SK-N-SH (cell line): ENCODE results near the gene CABP5. TPM values are rescaled to one million over a fixed set of nuclear protein-coding genes. Genes with fewer than 3 reads are reported as not detected.

Source experiments
- CTCF ChIA-PET: fragments of 300-600, 350-600 bp; formaldehyde crosslinking; extraction: SDS; loops from one replicate; lab custom pipeline; 2021; lab: Yijun Ruan, JAX
- POLR2A ChIA-PET: fragments of 350-600 bp; sonication (Branson Sonifier 250); formaldehyde crosslinking; extraction: SDS; loops from one replicate; lab custom pipeline; 2020; ENCODE audit warnings: antibody characterized with exemption, inconsistent platforms; lab: Yijun Ruan, JAX
- DNase-seq: peaks from one replicate; pipeline ENCODE4 v3.0.0; 2012
- H2AFZ ChIP-seq: fragments of 200-600 bp; sonication (generic); 2 replicates; pipeline ENCODE4 v1.8.1; 2016; ENCODE audit warnings: antibody characterized with exemption, mild to moderate bottlenecking, low read depth
- H3F3A ChIP-seq: fragments of 200-600 bp; sonication (generic); replicated peaks from 2 replicates; pipeline ENCODE3; 2016; ENCODE audit warnings: antibody characterized with exemption, mild to moderate bottlenecking; ENCODE audit not compliant: insufficient read depth
- H3K27ac ChIP-seq, 2 experiments: fragments of 200-500 bp in 1 of 2; fragments of 200-600 bp in 1 of 2; sonication (Bioruptor generic) in 1 of 2; sonication (generic), shearing (Covaris generic) in 1 of 2; 2 replicates each; pipeline versions ENCODE4 v1.5.1 to v1.6.1; 2014 to 2016; ENCODE audit warnings: low read depth in 2 of 2, inconsistent platforms in 1 of 2, low read length in 1 of 2, mild to moderate bottlenecking in 1 of 2, mixed read lengths in 1 of 2
- H3K27me3 ChIP-seq: fragments of 200-600 bp; sonication (generic), shearing (Covaris generic); 2 replicates; pipeline ENCODE4 v1.6.1; 2016; ENCODE audit warnings: mixed run types; ENCODE audit not compliant: insufficient read depth
- H3K36me3 ChIP-seq, 2 experiments: fragments of 200-500 bp in 1 of 2; fragments of 200-600 bp in 1 of 2; sonication (Bioruptor generic) in 1 of 2; sonication (generic) in 1 of 2; replicated peaks in 1 of 2; 2 replicates each; pipeline versions ENCODE3 to v1.5.1; 2014 to 2016; ENCODE audit warnings: low read length in 1 of 2, mild to moderate bottlenecking in 1 of 2; ENCODE audit not compliant: insufficient read depth in 2 of 2, control insufficient read depth in 1 of 2
- H3K4me1 ChIP-seq, 2 experiments: fragments of 200-500 bp in 1 of 2; fragments of 200-600 bp in 1 of 2; sonication (Bioruptor generic) in 1 of 2; sonication (generic), shearing (Covaris generic) in 1 of 2; 2 replicates each; pipeline versions ENCODE4 v1.5.1 to v1.6.1; 2014 to 2016; ENCODE audit warnings: low read depth in 1 of 2, low read length in 1 of 2, mixed run types in 1 of 2; ENCODE audit not compliant: insufficient read depth in 2 of 2, control insufficient read depth in 1 of 2
- H3K4me2 ChIP-seq: fragments of 200-600 bp; sonication (generic), shearing (Covaris generic); 2 replicates; pipeline ENCODE4 v1.6.1; 2017; ENCODE audit warnings: mixed run types
- H3K4me3 ChIP-seq, 2 experiments: fragments of 200-500 bp in 1 of 2; fragments of 200-600 bp in 1 of 2; sonication (Bioruptor generic) in 1 of 2; sonication (generic), shearing (Covaris generic) in 1 of 2; 2 replicates each; pipeline versions ENCODE4 v1.5.1 to v1.8.1; 2014 to 2016; ENCODE audit warnings: low read depth in 2 of 2, inconsistent platforms in 1 of 2, low read length in 1 of 2, mild to moderate bottlenecking in 1 of 2, mixed read lengths in 1 of 2, moderate library complexity in 1 of 2
- H3K79me2 ChIP-seq: fragments of 200-600 bp; sonication (generic); 2 replicates; pipeline ENCODE4 v1.8.1; 2017; ENCODE audit warnings: mild to moderate bottlenecking; ENCODE audit not compliant: insufficient read depth
- H3K9ac ChIP-seq: fragments of 200-600 bp; sonication (generic); 2 replicates; pipeline ENCODE4 v1.6.1; 2017; ENCODE audit warnings: mixed run types
- H3K9me2 ChIP-seq: fragments of 200-600 bp; sonication (generic); 2 replicates; pipeline ENCODE4 v1.6.1; 2017; ENCODE audit warnings: mixed run types
- H3K9me3 ChIP-seq: fragments of 200-600 bp; sonication (generic); 2 replicates; pipeline ENCODE4 v1.6.1; 2017; ENCODE audit warnings: mixed run types, mild to moderate bottlenecking, moderate library complexity
- H4K20me1 ChIP-seq: fragments of 200-600 bp; sonication (generic); 2 replicates; pipeline ENCODE4 v1.6.1; 2017; ENCODE audit warnings: mild to moderate bottlenecking, mixed run types; ENCODE audit not compliant: insufficient read depth
- CTCF ChIP-seq: fragments of 200-600 bp; sonication (generic); IDR thresholded peaks from 2 replicates; pipeline ENCODE4 v1.6.1; 2017; ENCODE audit warnings: antibody characterized with exemption, mild to moderate bottlenecking, moderate library complexity
- EP300 ChIP-seq, 2 experiments: IDR thresholded peaks; 2 replicates each; pipeline versions ENCODE4 v1.4.0 to v1.6.1; 2012; ENCODE audit warnings: borderline replicate concordance in 1 of 2, low read depth in 1 of 2, low read length in 1 of 2
- FOXM1 ChIP-seq: IDR thresholded peaks from 2 replicates; pipeline ENCODE4 v1.4.0; 2012; ENCODE audit warnings: low read depth, mild to moderate bottlenecking
- JUND ChIP-seq: IDR thresholded peaks from 2 replicates; pipeline ENCODE4 v1.4.0; 2012
- MEF2A ChIP-seq: IDR thresholded peaks from 2 replicates; pipeline ENCODE4 v1.4.0; 2012; ENCODE audit warnings: low read depth, borderline replicate concordance
- NRF1 ChIP-seq: IDR thresholded peaks from 2 replicates; pipeline ENCODE4 v1.6.1; 2012; ENCODE audit warnings: low read depth, mild to moderate bottlenecking, low read length
- PBX3 ChIP-seq: IDR thresholded peaks from 2 replicates; pipeline ENCODE4; 2012
- POLR2AphosphoS5 ChIP-seq: IDR thresholded peaks from 2 replicates; pipeline ENCODE4 v1.6.1; 2012; ENCODE audit warnings: low read depth, low read length
- RAD21 ChIP-seq: IDR thresholded peaks from 2 replicates; pipeline ENCODE4 v1.6.1; 2012; ENCODE audit warnings: mild to moderate bottlenecking, low read length
- REST ChIP-seq: IDR thresholded peaks from 2 replicates; pipeline ENCODE4 v1.6.1; 2012; ENCODE audit warnings: mild to moderate bottlenecking, low read depth, low read length, moderate library complexity
- TEAD4 ChIP-seq: IDR thresholded peaks from 2 replicates; pipeline ENCODE4 v1.4.0; 2012; ENCODE audit warnings: mild to moderate bottlenecking, borderline replicate concordance; ENCODE audit not compliant: insufficient read depth
- USF2 ChIP-seq: fragments of 150-350 bp; IDR thresholded peaks from 2 replicates; pipeline ENCODE4 v1.6.1; 2017; ENCODE audit warnings: antibody characterized with exemption, low read length, low read depth, borderline replicate concordance
- WGBS: methylation state at CpG from one replicate; pipeline ENCODE4 v1.1.6; 2017; ENCODE audit warnings: low lambda C conversion rate; 5-methylcytosine and 5-hydroxymethylcytosine counted together
- polyA plus RNA-seq, 3 experiments: library from polyadenylated mRNA; depleted of rRNA; stranded (reverse); fragments of >200 nt; gene quantifications; 2 replicates each; pipeline ENCODE4 v1.2.3, GENCODE V29; 2012
- TF ChIP-seq, protein P1 (sequence below): fragments of 150-350 bp; IDR thresholded peaks from 2 replicates; pipeline ENCODE4 v1.6.1; 2016; ENCODE audit warnings: mild to moderate bottlenecking, low read depth, low read length

Gene CABP5
- polyA plus RNA-seq, 1 of the 3 experiments (the other 2 are of a cell fraction) = not detected

DNA sequence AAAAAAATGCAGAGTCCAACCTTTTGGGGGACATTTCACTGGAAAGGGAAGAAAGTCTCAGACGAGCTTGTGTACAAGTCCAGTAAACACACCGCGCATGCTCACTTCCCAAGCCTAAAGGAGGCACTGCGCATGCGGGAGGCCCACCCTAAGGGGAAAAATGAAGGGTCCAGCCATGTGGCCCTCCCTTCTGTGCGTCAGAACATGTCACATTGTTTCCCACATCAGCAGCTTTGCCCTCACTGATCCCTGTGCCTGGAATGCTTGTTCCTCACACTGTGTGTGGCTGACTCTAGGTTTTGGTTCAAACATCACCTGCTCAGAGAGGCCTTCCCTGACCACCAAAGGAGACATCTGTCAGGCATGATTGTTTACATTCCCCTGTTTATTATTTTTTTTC, 45.1 kb downstream of the CABP5 start:
- Histone ChIP-seq H4K20me1 (no peaks in the 10 kb centered on the region), H3K79me2 (no peaks in the 10 kb centered on the region), H3K9ac (no peak overlapping the region), H3K9me3 (no peaks in the 10 kb centered on the region), H3K9me2 (no peaks in the 10 kb centered on the region), H3K4me3 (no peak overlapping the region), H3F3A (no peaks in the 10 kb centered on the region), H3K4me1 (no peaks in the 10 kb centered on the region), H2AFZ (no peak overlapping the region), H3K27me3 (peaks cover 13% of the 10 kb centered on the region; the same call in 1 of the 2 replicates), H3K27ac (no peak overlapping the region), H3K36me3 (no peaks in the 10 kb centered on the region), H3K4me2 (no peak overlapping the region)
- 42% methylated on average over 6 of the region's 6 CpGs for WGBS
- CTCF ChIA-PET = no interaction called here
- TF ChIP-seq MEF2A (no peak), FOXM1 (no peak), REST (no peak), TEAD4 (no peak), POLR2AphosphoS5 (no peak), CTCF (no peak), JUND (no peak), RAD21 (no peak), NRF1 (no peak), USF2 (no peak), EP300 (IDR thresholded peaks at IDR 0.05; ENCODE audit: borderline replicate concordance in 1 of 2, low read depth in 1 of 2, low read length in 1 of 2) (no peak), PBX3 (no peak)
- TF ChIP-seq, protein P1, sequence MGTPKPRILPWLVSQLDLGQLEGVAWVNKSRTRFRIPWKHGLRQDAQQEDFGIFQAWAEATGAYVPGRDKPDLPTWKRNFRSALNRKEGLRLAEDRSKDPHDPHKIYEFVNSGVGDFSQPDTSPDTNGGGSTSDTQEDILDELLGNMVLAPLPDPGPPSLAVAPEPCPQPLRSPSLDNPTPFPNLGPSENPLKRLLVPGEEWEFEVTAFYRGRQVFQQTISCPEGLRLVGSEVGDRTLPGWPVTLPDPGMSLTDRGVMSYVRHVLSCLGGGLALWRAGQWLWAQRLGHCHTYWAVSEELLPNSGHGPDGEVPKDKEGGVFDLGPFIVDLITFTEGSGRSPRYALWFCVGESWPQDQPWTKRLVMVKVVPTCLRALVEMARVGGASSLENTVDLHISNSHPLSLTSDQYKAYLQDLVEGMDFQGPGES = no peak
- POLR2A ChIA-PET = no interaction called here
- no peak for DNase-seq
